Keratinocyte (primary cell): ENCODE data around the gene ARMS2.

Experiments
- EZH2 ChIP-seq: IDR thresholded peaks from one replicate; pipeline ENCODE4 v1.6.1; 2012; ENCODE audit warnings: inconsistent platforms, mild to moderate bottlenecking, low read length, moderate library complexity
- TF ChIP-seq, protein P1 (sequence below), 3 experiments: IDR thresholded peaks in 1 of 3; conservative IDR thresholded peaks in 1 of 3; optimal IDR thresholded peaks in 1 of 3; 2 replicates in 2 of 3; 3 replicates in 1 of 3; pipeline versions ENCODE3 to v1.5.1; 2011; ENCODE audit warnings: low read length in 3 of 3, mild to moderate bottlenecking in 3 of 3, moderate library complexity in 2 of 3, control low read depth in 1 of 3, inconsistent platforms in 1 of 3; ENCODE audit not compliant: insufficient read depth in 2 of 3; ENCODE audit errors: extremely low read depth in 1 of 3

DNA sequence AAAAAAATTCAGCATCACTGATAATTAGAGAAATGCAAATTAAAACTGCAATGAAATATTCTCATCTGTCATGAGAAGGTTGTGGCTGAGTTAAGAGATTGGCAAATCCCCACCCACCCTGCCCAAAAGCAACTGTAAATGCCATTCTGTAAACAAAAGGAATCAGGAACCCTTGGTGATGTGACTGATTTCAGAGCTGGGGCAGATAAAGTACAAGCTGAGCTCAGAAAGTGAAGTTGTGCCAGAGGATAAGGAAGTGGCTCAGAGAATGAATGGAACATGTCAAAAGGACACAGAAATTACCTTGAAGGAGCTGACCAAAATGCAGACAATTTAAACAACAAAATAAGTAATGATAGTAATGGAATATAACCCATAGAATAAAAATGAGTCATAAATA is 32.7 kb upstream of the ARMS2 start:
- TF ChIP-seq, protein P1, sequence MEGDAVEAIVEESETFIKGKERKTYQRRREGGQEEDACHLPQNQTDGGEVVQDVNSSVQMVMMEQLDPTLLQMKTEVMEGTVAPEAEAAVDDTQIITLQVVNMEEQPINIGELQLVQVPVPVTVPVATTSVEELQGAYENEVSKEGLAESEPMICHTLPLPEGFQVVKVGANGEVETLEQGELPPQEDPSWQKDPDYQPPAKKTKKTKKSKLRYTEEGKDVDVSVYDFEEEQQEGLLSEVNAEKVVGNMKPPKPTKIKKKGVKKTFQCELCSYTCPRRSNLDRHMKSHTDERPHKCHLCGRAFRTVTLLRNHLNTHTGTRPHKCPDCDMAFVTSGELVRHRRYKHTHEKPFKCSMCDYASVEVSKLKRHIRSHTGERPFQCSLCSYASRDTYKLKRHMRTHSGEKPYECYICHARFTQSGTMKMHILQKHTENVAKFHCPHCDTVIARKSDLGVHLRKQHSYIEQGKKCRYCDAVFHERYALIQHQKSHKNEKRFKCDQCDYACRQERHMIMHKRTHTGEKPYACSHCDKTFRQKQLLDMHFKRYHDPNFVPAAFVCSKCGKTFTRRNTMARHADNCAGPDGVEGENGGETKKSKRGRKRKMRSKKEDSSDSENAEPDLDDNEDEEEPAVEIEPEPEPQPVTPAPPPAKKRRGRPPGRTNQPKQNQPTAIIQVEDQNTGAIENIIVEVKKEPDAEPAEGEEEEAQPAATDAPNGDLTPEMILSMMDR (optimal IDR thresholded peaks at IDR 0.05 in 1 of 3, IDR thresholded peaks at IDR 0.05 in 1 of 3, conservative IDR thresholded peaks at IDR 0.05 in 1 of 3; ENCODE audit: extremely low read depth in 1 of 3, insufficient read depth in 2 of 3, low read length in 3 of 3): no peak
- TF ChIP-seq EZH2: no peak
